AG09319 (cell line): ENCODE results near the gene INTS6L.

Experiments
- DNase-seq: peaks from one replicate; pipeline ENCODE4 v3.0.0-alpha.2; 2010; ENCODE audit warnings: low read depth; ENCODE audit errors: extremely low read depth
- CTCF ChIP-seq: IDR thresholded peaks from 2 replicates; pipeline ENCODE4 v1.5.1; 2011; ENCODE audit warnings: low read depth, mild to moderate bottlenecking, inconsistent platforms, low read length, moderate library complexity

The INTS6L gene

GRCh38 chrX:135489542-135489941 is 30.9 kb upstream of the INTS6L start:
- TF ChIP-seq CTCF = no peak
- no peak for DNase-seq

GRCh38 chrX:135490979-135491514 is 29.4 kb upstream of the INTS6L start:
- TF ChIP-seq CTCF = no peak

GRCh38 chrX:135494453-135494852 is 26.0 kb upstream of the INTS6L start:
- no peak for TF ChIP-seq CTCF
- no peak for DNase-seq

More at GRCh38 chrX:135490979-135491514, 29.4 kb upstream of the INTS6L start:
- DNase-seq = no peak

GRCh38 chrX:135497736-135498135 is 22.7 kb upstream of the INTS6L start:
- no peak for DNase-seq
- no peak for TF ChIP-seq CTCF

- no peak for DNase-seq
- no peak for TF ChIP-seq CTCF
These were observed 22.2 kb upstream of the INTS6L start for GRCh38 chrX:135498236-135498635.

- DNase-seq = no peak
- TF ChIP-seq CTCF = no peak
These were observed 15.1 kb upstream of the INTS6L start for GRCh38 chrX:135505351-135505750.

GRCh38 chrX:135509885-135510284 is 10.6 kb upstream of the INTS6L start:
- DNase-seq = no peak
- TF ChIP-seq CTCF = no peak
